ENCODE measurements around the gene G3BP2. TPM values are rescaled to one million over a fixed set of nuclear protein-coding genes. Genes with fewer than 3 reads are reported as not detected.
A peak's percentile ranks its signal among the peaks of the same experiment; 100 is the strongest.

Gene G3BP2
- total and polyA plus RNA-seq, 2 experiments from 2014 or later: 36.0 to 133 TPM

GRCh38 chr4:75715105-75715799 is 42.0 kb upstream of the G3BP2 start:
- no peaks in the 10 kb centered on the region for H3K27me3 ChIP-seq (replicated peaks; ENCODE audit: insufficient read depth)
- H3K79me2 ChIP-seq (ENCODE audit: insufficient read depth): peaks cover 35% of the 10 kb centered on the region
- peaks cover 27% of the 10 kb centered on the region for H3K4me1 ChIP-seq (ENCODE audit: insufficient read depth)
- no peaks in the 10 kb centered on the region for H3K9me3 ChIP-seq (ENCODE audit: low read depth)
- H3F3A ChIP-seq (ENCODE audit: insufficient read depth): peaks cover 34% of the 10 kb centered on the region
- no peaks in the 10 kb centered on the region for H4K20me1 ChIP-seq (ENCODE audit: insufficient read depth)
- TF ChIP-seq EZH2 (IDR thresholded peaks at IDR 0.05; ENCODE audit: insufficient read depth, poor library complexity, severe bottlenecking): no peak
- TF ChIP-seq EZH2phosphoT487 (IDR thresholded peaks at IDR 0.05; ENCODE audit: insufficient read depth, low read depth): no peak
- DNase-seq: peak; percentile 79
- peak overlapping the region; percentile 77 for H2AFZ ChIP-seq
- peak overlapping the region; percentile 41 for H3K4me3 ChIP-seq
- WGBS, 2 experiments (ENCODE audit: low coverage in 1 of 2, low lambda C conversion rate in 2 of 2, missing lambda C conversion rate in 2 of 2): 26 to 28% methylated on average over 4 of the region's 4 CpGs
- no peaks in the 10 kb centered on the region for H3K9me2 ChIP-seq (ENCODE audit: insufficient read depth)
- H3K27ac ChIP-seq: peak overlapping the region; percentile 77
- peak overlapping the region; percentile 64 for H3K9ac ChIP-seq
- in situ Hi-C loops (cut with MboI): no loop called here
- peak overlapping the region; percentile 79 for H3K4me2 ChIP-seq (ENCODE audit: unreplicated experiment)
- no peaks in the 10 kb centered on the region for H3K36me3 ChIP-seq (ENCODE audit: low read depth)

- Histone ChIP-seq H4K20me1 (ENCODE audit: insufficient read depth) (no peaks in the 10 kb centered on the region), H2AFZ (peak overlapping the region; percentile 77), H3K27ac (peak overlapping the region; percentile 77), H3K9me3 (ENCODE audit: low read depth) (no peaks in the 10 kb centered on the region), H3K79me2 (ENCODE audit: insufficient read depth) (peaks cover 33% of the 10 kb centered on the region), H3K4me1 (ENCODE audit: insufficient read depth) (peaks cover 27% of the 10 kb centered on the region), H3K9ac (peak overlapping the region; percentile 64), H3K36me3 (ENCODE audit: low read depth) (no peaks in the 10 kb centered on the region), H3K27me3 (replicated peaks; ENCODE audit: insufficient read depth) (no peaks in the 10 kb centered on the region), H3K4me3 (peak overlapping the region; percentile 41), H3K4me2 (ENCODE audit: unreplicated experiment) (peak overlapping the region; percentile 79), H3K9me2 (ENCODE audit: insufficient read depth) (no peaks in the 10 kb centered on the region), H3F3A (ENCODE audit: insufficient read depth) (peaks cover 34% of the 10 kb centered on the region)
- TF ChIP-seq EZH2phosphoT487 (IDR thresholded peaks at IDR 0.05; ENCODE audit: insufficient read depth, low read depth) (no peak), EZH2 (IDR thresholded peaks at IDR 0.05; ENCODE audit: insufficient read depth, poor library complexity, severe bottlenecking) (no peak)
- in situ Hi-C loops (cut with MboI): no loop called here
- DNase-seq: peak; percentile 46
- 0 to 3% methylated on average over 1 of the region's 1 CpG for WGBS, 2 experiments (ENCODE audit: low coverage in 1 of 2, low lambda C conversion rate in 2 of 2, missing lambda C conversion rate in 2 of 2)
Measured at GRCh38 chr4:75714704-75715103, 41.5 kb upstream of the G3BP2 start.

- Histone ChIP-seq H3K27ac (peak overlapping the region; percentile 77), H3K9ac (no peak overlapping the region), H3K4me1 (ENCODE audit: insufficient read depth) (peaks cover 27% of the 10 kb centered on the region), H3K4me3 (no peak overlapping the region), H3K79me2 (ENCODE audit: insufficient read depth) (peaks cover 33% of the 10 kb centered on the region), H3F3A (ENCODE audit: insufficient read depth) (peaks cover 34% of the 10 kb centered on the region), H3K9me2 (ENCODE audit: insufficient read depth) (no peaks in the 10 kb centered on the region), H2AFZ (no peak overlapping the region), H4K20me1 (ENCODE audit: insufficient read depth) (no peaks in the 10 kb centered on the region), H3K36me3 (ENCODE audit: low read depth) (no peaks in the 10 kb centered on the region), H3K4me2 (ENCODE audit: unreplicated experiment) (peak overlapping the region; percentile 79), H3K27me3 (replicated peaks; ENCODE audit: insufficient read depth) (no peaks in the 10 kb centered on the region), H3K9me3 (ENCODE audit: low read depth) (no peaks in the 10 kb centered on the region)
- no peak for TF ChIP-seq EZH2phosphoT487 (IDR thresholded peaks at IDR 0.05; ENCODE audit: insufficient read depth, low read depth)
- TF ChIP-seq EZH2 (IDR thresholded peaks at IDR 0.05; ENCODE audit: insufficient read depth, poor library complexity, severe bottlenecking): no peak
- in situ Hi-C loops (cut with MboI): no loop called here
- 84 to 85% methylated on average over 4 of the region's 4 CpGs for WGBS, 2 experiments (ENCODE audit: low coverage in 1 of 2, low lambda C conversion rate in 2 of 2, missing lambda C conversion rate in 2 of 2)
- DNase-seq: peak; percentile 14
Measured at GRCh38 chr4:75714011-75714410, 40.8 kb upstream of the G3BP2 start.

GRCh38 chr4:75710246-75710645 is 37.0 kb upstream of the G3BP2 start:
- H3K4me1 ChIP-seq (ENCODE audit: insufficient read depth): peaks cover 17% of the 10 kb centered on the region
- peaks cover 25% of the 10 kb centered on the region for H3F3A ChIP-seq (ENCODE audit: insufficient read depth)
- WGBS, 2 experiments (ENCODE audit: low coverage in 1 of 2, low lambda C conversion rate in 2 of 2, missing lambda C conversion rate in 2 of 2): 88 to 89% methylated on average over 4 of the region's 4 CpGs
- no peak overlapping the region for H3K4me3 ChIP-seq
- H2AFZ ChIP-seq: no peak overlapping the region
- H3K9ac ChIP-seq: no peak overlapping the region
- H3K79me2 ChIP-seq (ENCODE audit: insufficient read depth): peaks cover 34% of the 10 kb centered on the region
- no peak overlapping the region for H3K4me2 ChIP-seq (ENCODE audit: unreplicated experiment)
- no peaks in the 10 kb centered on the region for H4K20me1 ChIP-seq (ENCODE audit: insufficient read depth)
- H3K36me3 ChIP-seq (ENCODE audit: low read depth): no peaks in the 10 kb centered on the region
- no peak overlapping the region for H3K27ac ChIP-seq
- H3K27me3 ChIP-seq (replicated peaks; ENCODE audit: insufficient read depth): no peaks in the 10 kb centered on the region
- TF ChIP-seq EZH2 (IDR thresholded peaks at IDR 0.05; ENCODE audit: insufficient read depth, poor library complexity, severe bottlenecking) (no peak), EZH2phosphoT487 (IDR thresholded peaks at IDR 0.05; ENCODE audit: insufficient read depth, low read depth) (no peak)
- H3K9me3 ChIP-seq (ENCODE audit: low read depth): no peaks in the 10 kb centered on the region
- no peaks in the 10 kb centered on the region for H3K9me2 ChIP-seq (ENCODE audit: insufficient read depth)
- DNase-seq: no peak
- in situ Hi-C loops (cut with MboI): no loop called here

Data from GM23248 (cell line).